Measurements from ENCODE around the gene OGT. TPM values are rescaled to one million over a fixed set of nuclear protein-coding genes. Genes with fewer than 3 reads are reported as not detected.

The OGT gene
- total RNA-seq, 1 experiment from 2014 or later = 211 TPM

DNA sequence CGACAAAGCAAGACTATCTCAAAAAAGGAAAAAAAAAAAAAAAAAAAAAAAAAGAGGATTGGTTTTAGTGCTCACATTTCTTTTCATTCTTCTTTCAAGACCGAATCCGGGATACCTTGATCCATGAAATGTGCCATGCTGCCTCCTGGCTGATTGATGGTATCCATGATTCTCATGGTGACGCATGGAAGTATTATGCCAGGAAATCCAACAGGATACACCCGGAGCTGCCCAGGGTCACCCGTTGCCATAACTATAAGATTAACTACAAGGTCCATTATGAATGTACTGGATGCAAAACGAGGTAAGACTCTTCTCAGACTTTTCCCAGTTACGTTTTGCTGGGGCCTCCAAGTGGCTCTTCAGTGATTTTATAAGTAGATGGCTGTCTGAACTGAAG lies 79.4 kb downstream of the OGT start:
- H3K27me3 Mint-ChIP-seq (ENCODE audit: insufficient read depth, unreplicated experiment) = no peaks in the 10 kb centered on the region

DNA sequence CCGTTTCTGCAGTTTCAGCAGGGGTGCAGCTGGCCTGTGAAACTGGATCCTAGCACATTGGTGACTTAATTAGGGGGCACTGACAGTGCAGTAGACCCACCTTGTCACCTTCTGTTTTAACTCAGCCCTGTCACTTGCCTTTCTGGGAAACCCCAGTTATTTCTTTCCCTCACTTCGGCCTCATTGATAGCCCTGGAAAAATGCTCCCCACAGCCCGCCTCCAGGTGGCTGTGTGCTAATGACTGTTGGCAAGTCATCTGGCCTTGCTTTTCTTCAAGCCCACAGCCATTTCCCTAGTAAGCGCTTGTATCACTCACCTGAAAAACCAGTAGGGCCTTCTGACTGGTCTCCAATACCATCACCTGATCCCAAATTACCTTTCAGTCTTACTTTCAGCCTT lies 82.2 kb downstream of the OGT start:
- Histone ChIP-seq H3K36me3 (ENCODE audit: control insufficient read depth, insufficient read depth, low read length) (no peaks in the 10 kb centered on the region), H3K4me3 (ENCODE audit: low read depth, low read length) (no peak overlapping the region), H3K9me3 (no peaks in the 10 kb centered on the region), H3K4me1 (no peaks in the 10 kb centered on the region), H3K27me3 (replicated peaks; ENCODE audit: control insufficient read depth, insufficient read depth, low read length) (no peaks in the 10 kb centered on the region)
- Mint-ChIP-seq H3K4me3 (ENCODE audit: unreplicated experiment) (no peak overlapping the region), H3K27ac (ENCODE audit: unreplicated experiment) (no peak overlapping the region), H3K36me3 (ENCODE audit: insufficient read depth, unreplicated experiment) (peaks cover 23% of the 10 kb centered on the region), H3K4me1 (ENCODE audit: low read depth, unreplicated experiment) (no peaks in the 10 kb centered on the region), H3K9me3 (ENCODE audit: unreplicated experiment) (no peaks in the 10 kb centered on the region), H3K27me3 (ENCODE audit: insufficient read depth, unreplicated experiment) (no peaks in the 10 kb centered on the region)
- intact Hi-C loops (cut with micrococcal nuclease; ENCODE audit: unreplicated experiment) = loop anchor here (5.0 kb wide), 1 partner anchor 37 kb away; no protein-coding TSS in a partner anchor
- CTCF ChIA-PET = interaction anchor here (0.6 kb wide), 1 partner anchor 523 kb away, joined by 3 read pairs; no protein-coding TSS in a partner anchor
- no peak for DNase-seq
- POLR2A ChIA-PET = no interaction called here
- TF ChIP-seq, protein P1, sequence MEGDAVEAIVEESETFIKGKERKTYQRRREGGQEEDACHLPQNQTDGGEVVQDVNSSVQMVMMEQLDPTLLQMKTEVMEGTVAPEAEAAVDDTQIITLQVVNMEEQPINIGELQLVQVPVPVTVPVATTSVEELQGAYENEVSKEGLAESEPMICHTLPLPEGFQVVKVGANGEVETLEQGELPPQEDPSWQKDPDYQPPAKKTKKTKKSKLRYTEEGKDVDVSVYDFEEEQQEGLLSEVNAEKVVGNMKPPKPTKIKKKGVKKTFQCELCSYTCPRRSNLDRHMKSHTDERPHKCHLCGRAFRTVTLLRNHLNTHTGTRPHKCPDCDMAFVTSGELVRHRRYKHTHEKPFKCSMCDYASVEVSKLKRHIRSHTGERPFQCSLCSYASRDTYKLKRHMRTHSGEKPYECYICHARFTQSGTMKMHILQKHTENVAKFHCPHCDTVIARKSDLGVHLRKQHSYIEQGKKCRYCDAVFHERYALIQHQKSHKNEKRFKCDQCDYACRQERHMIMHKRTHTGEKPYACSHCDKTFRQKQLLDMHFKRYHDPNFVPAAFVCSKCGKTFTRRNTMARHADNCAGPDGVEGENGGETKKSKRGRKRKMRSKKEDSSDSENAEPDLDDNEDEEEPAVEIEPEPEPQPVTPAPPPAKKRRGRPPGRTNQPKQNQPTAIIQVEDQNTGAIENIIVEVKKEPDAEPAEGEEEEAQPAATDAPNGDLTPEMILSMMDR (IDR thresholded peaks at IDR 0.05; ENCODE audit: insufficient read depth in 1 of 2, low read depth in 1 of 2, low read length in 1 of 2, severe bottlenecking in 1 of 2, unreplicated experiment in 1 of 2) = no peak
- no TSS peak for BruUV-seq (replicated peaks)

More for the DNA sequence above, 79.4 kb downstream of the OGT start:
- no peaks in the 10 kb centered on the region for H3K4me1 ChIP-seq
- TF ChIP-seq, protein P1 (IDR thresholded peaks at IDR 0.05; ENCODE audit: insufficient read depth in 1 of 2, low read depth in 1 of 2, low read length in 1 of 2, severe bottlenecking in 1 of 2, unreplicated experiment in 1 of 2) = no peak
- no TSS peak for BruUV-seq (replicated peaks)
- H3K36me3 ChIP-seq (ENCODE audit: control insufficient read depth, insufficient read depth, low read length) = no peaks in the 10 kb centered on the region
- H3K27me3 ChIP-seq (replicated peaks; ENCODE audit: control insufficient read depth, insufficient read depth, low read length) = no peaks in the 10 kb centered on the region
- no peak overlapping the region for H3K4me3 ChIP-seq (ENCODE audit: low read depth, low read length)
- no peaks in the 10 kb centered on the region for H3K9me3 Mint-ChIP-seq (ENCODE audit: unreplicated experiment)
- peaks cover 6% of the 10 kb centered on the region for H3K4me1 Mint-ChIP-seq (ENCODE audit: low read depth, unreplicated experiment)
- no peak for DNase-seq
- ChIA-PET POLR2A (no interaction called here), CTCF (no interaction called here)
- H3K36me3 Mint-ChIP-seq (ENCODE audit: insufficient read depth, unreplicated experiment) = peaks cover 38% of the 10 kb centered on the region
- intact Hi-C loops (cut with micrococcal nuclease; ENCODE audit: unreplicated experiment) = no loop called here
- H3K9me3 ChIP-seq = no peaks in the 10 kb centered on the region
- no peak overlapping the region for H3K4me3 Mint-ChIP-seq (ENCODE audit: unreplicated experiment)
- H3K27ac Mint-ChIP-seq (ENCODE audit: unreplicated experiment) = no peak overlapping the region

DNA sequence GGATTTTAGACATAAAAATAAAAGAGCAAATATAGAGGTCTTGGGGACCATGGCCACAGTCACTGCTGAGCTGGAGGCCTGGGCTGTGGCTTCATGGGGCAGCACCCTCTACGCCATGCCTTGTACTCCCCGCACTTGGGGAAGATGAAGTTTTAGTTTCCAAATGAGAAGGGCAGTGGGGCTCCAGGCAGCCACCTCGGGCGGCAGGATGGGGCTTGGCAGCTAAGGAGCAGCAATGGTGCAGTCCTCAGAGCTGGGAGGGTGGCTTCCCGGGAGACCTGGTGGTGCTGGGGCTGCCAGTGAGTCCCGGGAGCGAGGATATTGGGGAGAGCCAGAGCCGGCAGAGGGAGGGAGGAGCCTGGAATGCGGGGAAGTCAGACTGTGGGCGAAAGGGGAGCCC lies 83.0 kb downstream of the OGT start:
- no peaks in the 10 kb centered on the region for H3K4me1 ChIP-seq
- no peak overlapping the region for H3K27ac Mint-ChIP-seq (ENCODE audit: unreplicated experiment)
- CTCF ChIA-PET = no interaction called here
- H3K36me3 Mint-ChIP-seq (ENCODE audit: insufficient read depth, unreplicated experiment) = peaks cover 17% of the 10 kb centered on the region
- no peak for DNase-seq
- no peaks in the 10 kb centered on the region for H3K27me3 Mint-ChIP-seq (ENCODE audit: insufficient read depth, unreplicated experiment)
- intact Hi-C loops (cut with micrococcal nuclease; ENCODE audit: unreplicated experiment) = loop anchor here (5.0 kb wide), 1 partner anchor 36 kb away; no protein-coding TSS in a partner anchor
- no peaks in the 10 kb centered on the region for H3K27me3 ChIP-seq (replicated peaks; ENCODE audit: control insufficient read depth, insufficient read depth, low read length)
- H3K9me3 ChIP-seq = no peaks in the 10 kb centered on the region
- TF ChIP-seq, protein P1 (IDR thresholded peaks at IDR 0.05; ENCODE audit: insufficient read depth in 1 of 2, low read depth in 1 of 2, low read length in 1 of 2, severe bottlenecking in 1 of 2, unreplicated experiment in 1 of 2) = no peak
- no TSS peak for BruUV-seq (replicated peaks)
- H3K4me1 Mint-ChIP-seq (ENCODE audit: low read depth, unreplicated experiment) = no peaks in the 10 kb centered on the region
- no peak overlapping the region for H3K4me3 ChIP-seq (ENCODE audit: low read depth, low read length)
- no peak overlapping the region for H3K4me3 Mint-ChIP-seq (ENCODE audit: unreplicated experiment)
- no peaks in the 10 kb centered on the region for H3K9me3 Mint-ChIP-seq (ENCODE audit: unreplicated experiment)
- POLR2A ChIA-PET = no interaction called here
- H3K36me3 ChIP-seq (ENCODE audit: control insufficient read depth, insufficient read depth, low read length) = no peaks in the 10 kb centered on the region
